A549 (cell line): ENCODE measurements around the gene DUT. TPM values are rescaled to one million over a fixed set of nuclear protein-coding genes. Genes with fewer than 3 reads are reported as not detected.

Experiments
- ATAC-seq, 2 experiments: fragments of 200-7000 bp in 1 of 2; fragments of >200 bp in 1 of 2; cut with Nextera tagmentation in 1 of 2; cut with Tn5 transposase in 1 of 2; 3 replicates each; pipeline versions ENCODE4 v1.8.0 to v1.9.1; 2018 to 2020; ENCODE audit warnings: mild to moderate bottlenecking in 1 of 2, moderate library complexity in 1 of 2
- CTCF ChIA-PET: fragments of 300-600 bp; sonication (Branson Sonifier 250); formaldehyde crosslinking; extraction: SDS; loops from one replicate; lab custom pipeline; 2021; ENCODE audit warnings: antibody characterized with exemption, inconsistent platforms; lab: Yijun Ruan, JAX
- POLR2A ChIA-PET: fragments of 350-600 bp; formaldehyde crosslinking; extraction: SDS; loops from one replicate; lab custom pipeline; 2021; ENCODE audit warnings: antibody characterized with exemption, inconsistent platforms; lab: Yijun Ruan, JAX
- DNase-seq, 2 experiments: peaks; one replicate each; pipeline versions ENCODE4 v3.0.0 to v3.0.0-alpha.2; 2011 to 2016; ENCODE audit warnings: low read depth in 1 of 2, low spot score in 1 of 2
- FAIRE-seq: peaks from 2 replicates; lab custom pipeline; 2011; peaks lifted over from hg19 to GRCh38; lab: Jason Lieb, UNC
- H3K27ac ChIP-seq, 2 experiments: fragments of >200 bp; sonication (Bioruptor Twin); formaldehyde crosslinking; 3 replicates each; pipeline ENCODE4 v1.5.1; 2016 to 2017
- H3K4me1 ChIP-seq: fragments of >200 bp; sonication (Bioruptor Twin); formaldehyde crosslinking; 3 replicates; pipeline ENCODE4 v1.6.1; 2016
- H3K4me2 ChIP-seq: fragments of >200 bp; sonication (Bioruptor Twin); formaldehyde crosslinking; 3 replicates; pipeline ENCODE4 v1.6.1; 2016
- H3K4me3 ChIP-seq: fragments of >200 bp; sonication (Bioruptor Twin); formaldehyde crosslinking; 3 replicates; pipeline ENCODE4 v1.5.1; 2016
- H3K9me3 ChIP-seq: fragments of >200 bp; sonication (Bioruptor Twin); formaldehyde crosslinking; 3 replicates; pipeline ENCODE4 v1.6.1; 2016
- BHLHE40 ChIP-seq: IDR thresholded peaks from 2 replicates; pipeline ENCODE4 v1.6.1; 2012; ENCODE audit warnings: low read depth, low read length, inconsistent platforms
- CBX2 ChIP-seq: fragments of 200-600 bp; sonication (generic); IDR thresholded peaks from 2 replicates; pipeline ENCODE4 v1.6.1; 2016; ENCODE audit warnings: low read depth, mild to moderate bottlenecking, borderline replicate concordance
- CBX8 ChIP-seq: fragments of 200-600 bp; sonication (generic); IDR thresholded peaks from 2 replicates; pipeline ENCODE4 v1.6.1; 2016
- CEBPB ChIP-seq, 2 experiments: fragments of >200 bp in 1 of 2; sonication (Bioruptor Twin) in 1 of 2; formaldehyde crosslinking in 1 of 2; IDR thresholded peaks; 2 replicates each; pipeline ENCODE4 v1.6.1; 2012 to 2016
- CHD4 ChIP-seq: fragments of 200-600 bp; sonication (generic); IDR thresholded peaks from 2 replicates; pipeline ENCODE4 v1.6.1; 2016; ENCODE audit warnings: antibody characterized with exemption, mild to moderate bottlenecking, borderline replicate concordance
- CTCF ChIP-seq: fragments of >200 bp; sonication (Bioruptor Twin); formaldehyde crosslinking; IDR thresholded peaks from 3 replicates; pipeline ENCODE4 v1.5.1; 2016
- EHMT2 ChIP-seq: fragments of 200-600 bp; sonication (generic); IDR thresholded peaks from 2 replicates; pipeline ENCODE4 v1.6.1; 2016; ENCODE audit warnings: antibody characterized with exemption, low read depth, mild to moderate bottlenecking, moderate library complexity
- FOSL2 ChIP-seq, 2 experiments: fragments of 450-650 bp in 1 of 2; fragments of >200 bp in 1 of 2; sonication (Bioruptor Twin) in 1 of 2; formaldehyde crosslinking; IDR thresholded peaks; 2 replicates each; pipeline versions ENCODE4 v1.5.0 to v1.6.1; 2016 to 2020; ENCODE audit warnings: mild to moderate bottlenecking in 1 of 2, moderate library complexity in 1 of 2
- FOXS1 ChIP-seq: fragments of 250-450 bp; sonication (Bioruptor Pico); IDR thresholded peaks from 2 replicates; pipeline ENCODE4 v1.5.0; 2020; ENCODE audit warnings: mild to moderate bottlenecking, moderate library complexity
- HOXA7 ChIP-seq: fragments of 250-450 bp; sonication (Bioruptor Pico); IDR thresholded peaks from 2 replicates; pipeline ENCODE4 v1.5.0; 2020; ENCODE audit warnings: mild to moderate bottlenecking, moderate library complexity
- HOXB13 ChIP-seq: fragments of 250-450 bp; sonication (Bioruptor Pico); IDR thresholded peaks from 2 replicates; pipeline ENCODE4 v1.5.0; 2020; ENCODE audit warnings: low read depth, mild to moderate bottlenecking, moderate library complexity
- HOXB5 ChIP-seq: fragments of 250-450 bp; sonication (Bioruptor Pico); IDR thresholded peaks from 2 replicates; pipeline ENCODE4 v1.5.0; 2020; ENCODE audit warnings: mild to moderate bottlenecking, moderate library complexity
- JUNB ChIP-seq: fragments of >200 bp; sonication (Bioruptor Twin); formaldehyde crosslinking; IDR thresholded peaks from 2 replicates; pipeline ENCODE4 v1.6.1; 2016
- KDM1A ChIP-seq: fragments of 200-600 bp; sonication (generic); IDR thresholded peaks from 2 replicates; pipeline ENCODE4 v1.6.1; 2016; ENCODE audit warnings: low read depth, mild to moderate bottlenecking
- MAX ChIP-seq: IDR thresholded peaks from 2 replicates; pipeline ENCODE4 v1.6.1; 2012
- MYC ChIP-seq: IDR thresholded peaks from 2 replicates; pipeline ENCODE4 v1.6.1; 2012; ENCODE audit warnings: mild to moderate bottlenecking, inconsistent platforms, low read length, improper control_type of control experiment, borderline replicate concordance
- NFE2L2 ChIP-seq: fragments of 150-350 bp; conservative IDR thresholded peaks from 2 replicates; pipeline ENCODE4 v1.6.1; 2014; ENCODE audit warnings: low read length
- NPAS2 ChIP-seq: fragments of 250-450 bp; sonication (Bioruptor Pico); IDR thresholded peaks from 2 replicates; pipeline ENCODE4 v1.8.0; 2022; ENCODE audit warnings: mild to moderate bottlenecking, moderate library complexity, borderline replicate concordance
- POLR2A ChIP-seq: IDR thresholded peaks from 2 replicates; pipeline ENCODE4 v1.6.1; 2012; ENCODE audit warnings: mild to moderate bottlenecking, low read length
- RARB ChIP-seq: fragments of 250-450 bp; sonication (Bioruptor Pico); IDR thresholded peaks from 2 replicates; pipeline ENCODE4 v1.8.0; 2021; ENCODE audit warnings: mild to moderate bottlenecking, moderate library complexity
- RCOR1 ChIP-seq: fragments of 150-350 bp; IDR thresholded peaks from 2 replicates; pipeline ENCODE4 v1.6.1; 2014; ENCODE audit warnings: antibody characterized with exemption, low read length, low read depth
- RFX5 ChIP-seq: fragments of 450-650 bp; IDR thresholded peaks from 2 replicates; pipeline ENCODE4 v1.7.1; 2014; ENCODE audit warnings: antibody characterized with exemption, mild to moderate bottlenecking, moderate library complexity
- RNF2 ChIP-seq: fragments of 200-600 bp; sonication (generic); IDR thresholded peaks from 2 replicates; pipeline ENCODE4 v1.6.1; 2016; ENCODE audit warnings: low read depth, mild to moderate bottlenecking, antibody characterized with exemption, moderate library complexity, borderline replicate concordance
- SREBF2 ChIP-seq: fragments of 450-650 bp; IDR thresholded peaks from 2 replicates; pipeline ENCODE4 v1.6.1; 2014; ENCODE audit warnings: mild to moderate bottlenecking, moderate library complexity
- ZFP36 ChIP-seq: fragments of 450-650 bp; IDR thresholded peaks from 2 replicates; pipeline ENCODE4 v1.6.1; 2014; ENCODE audit warnings: borderline replicate concordance; ENCODE audit not compliant: partially characterized antibody
- ZNF302 ChIP-seq: fragments of 250-450 bp; sonication (Bioruptor Pico); IDR thresholded peaks from 2 replicates; pipeline ENCODE4 v1.9.0; 2021; ENCODE audit warnings: inconsistent platforms, mild to moderate bottlenecking, moderate library complexity
- WGBS: methylation state at CpG from one replicate; pipeline ENCODE4 v1.1.6; 2017; ENCODE audit errors: missing lambda C conversion rate; 5-methylcytosine and 5-hydroxymethylcytosine counted together
- polyA plus RNA-seq, 4 experiments: library from polyadenylated mRNA; depleted of rRNA in 3 of 4; stranded (reverse); fragments of >200 nt; fragmentation: RNase III in 1 of 4; extraction: RNeasy Plus Mini Kit Qiagen cat#74134 plus additional on column Dnase treatment in 1 of 4; gene quantifications; 2 replicates in 3 of 4; 3 replicates in 1 of 4; pipeline ENCODE4 v1.2.3, GENCODE V29; 2011 to 2017
- TF ChIP-seq, protein P1 (sequence below): fragments of 450-650 bp; IDR thresholded peaks from 2 replicates; pipeline ENCODE4 v1.6.1; 2014; ENCODE audit warnings: antibody characterized with exemption

Gene DUT
- polyA plus RNA-seq, 2 of the 4 experiments (the other 2 are of a cell fraction): 89.1 to 114 TPM

DNA sequence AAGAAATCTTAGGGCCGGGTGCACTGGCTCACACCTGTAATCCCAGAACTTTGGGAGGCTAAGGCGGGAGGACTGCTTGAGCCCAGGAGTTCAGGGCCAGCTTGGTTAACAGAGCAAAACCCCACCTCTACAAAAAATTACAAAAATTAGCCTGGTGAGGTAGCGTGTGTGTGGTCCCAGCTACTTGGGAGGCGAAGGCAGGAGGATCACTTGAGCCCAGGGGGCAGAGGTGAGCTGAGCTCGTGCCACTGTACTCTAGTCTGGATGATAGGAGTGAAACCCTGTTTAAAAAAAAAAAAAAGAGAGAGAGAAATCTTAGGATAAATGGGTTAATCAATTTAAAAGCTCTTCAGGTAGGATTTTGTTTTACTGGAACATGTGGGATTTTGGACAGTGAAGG is 31.2 kb upstream of the DUT start:
- DNase-seq: no peak
- WGBS: 69% methylated on average over 5 of the region's 5 CpGs
- H3K4me2 ChIP-seq: no peak overlapping the region
- CTCF ChIA-PET: interaction anchor here (1.6 kb wide), 1 partner anchor 14 kb away, joined by 4 read pairs; no protein-coding TSS in a partner anchor
- H3K4me1 ChIP-seq: no peaks in the 10 kb centered on the region
- TF ChIP-seq BHLHE40 (no peak), RARB (no peak), POLR2A (no peak), KDM1A (no peak), CEBPB (IDR thresholded peaks at IDR 0.05) (no peak), HOXA7 (no peak), ZNF302 (CRISPR knock-in tag) (no peak), FOXS1 (CRISPR knock-in tag) (no peak), RCOR1 (no peak), CTCF (no peak)
- no peak for ATAC-seq
- H3K4me3 ChIP-seq: no peak overlapping the region
- H3K27ac ChIP-seq: no peak overlapping the region
- no peak for FAIRE-seq
- POLR2A ChIA-PET: no interaction called here
- H3K9me3 ChIP-seq: no peaks in the 10 kb centered on the region

- 44% methylated on average over 2 of the region's 2 CpGs for WGBS
- CTCF ChIA-PET: interaction anchor here (1.2 to 1.8 kb wide), 2 partner anchors 15 to 19 kb away, joined by 3 to 7 read pairs; no protein-coding TSS in a partner anchor
Observed at GRCh38 chr15:48304398-48304797, 26.8 kb upstream of the DUT start.

DNA sequence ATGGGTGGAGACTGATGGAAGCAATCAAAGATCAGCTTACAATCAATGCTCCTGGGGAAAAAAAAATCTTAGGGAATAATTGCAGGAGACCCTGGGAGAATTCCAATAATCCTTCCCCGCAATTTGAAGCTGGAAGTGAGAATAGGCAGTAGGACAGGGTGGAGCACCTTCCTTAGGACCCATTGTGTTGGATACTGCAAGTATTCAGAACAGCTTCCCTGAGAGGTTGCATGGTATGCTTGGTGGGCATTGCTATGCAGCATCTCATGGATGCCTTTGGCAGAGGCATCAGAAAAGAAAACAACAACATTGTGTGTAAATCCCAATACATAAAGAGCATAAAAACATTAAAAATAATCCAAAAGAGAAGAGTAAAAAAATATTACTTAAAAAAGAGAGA is 24.6 kb upstream of the DUT start:
- no peaks in the 10 kb centered on the region for H3K9me3 ChIP-seq
- no peak for ATAC-seq
- H3K4me2 ChIP-seq: no peak overlapping the region
- no peak for TF ChIP-seq FOXS1 (CRISPR knock-in tag)
- TF ChIP-seq MYC: no peak
- no peak for TF ChIP-seq SREBF2
- no peak for TF ChIP-seq CBX2
- no peak for TF ChIP-seq ZFP36
- TF ChIP-seq MAX: no peak
- no peak for TF ChIP-seq NFE2L2
- TF ChIP-seq NPAS2 (CRISPR knock-in tag): no peak
- no peak for TF ChIP-seq ZNF302 (CRISPR knock-in tag)
- no peak for TF ChIP-seq CHD4
- CTCF ChIA-PET: interaction anchor here (1.2 to 1.3 kb wide), 2 partner anchors 18 to 21 kb away, joined by 4 read pairs; no protein-coding TSS in a partner anchor
- 57% methylated on average over 1 of the region's 1 CpG for WGBS
- no peak overlapping the region for H3K27ac ChIP-seq
- no peak overlapping the region for H3K4me3 ChIP-seq
- POLR2A ChIA-PET: no interaction called here
- H3K4me1 ChIP-seq: no peaks in the 10 kb centered on the region
- no peak for FAIRE-seq
- no peak for DNase-seq

More at GRCh38 chr15:48304398-48304797, 26.8 kb upstream of the DUT start:
- FAIRE-seq (no peak), DNase-seq (no peak), ATAC-seq (no peak)
- Histone ChIP-seq H3K4me2 (no peak overlapping the region), H3K4me3 (no peak overlapping the region), H3K9me3 (no peaks in the 10 kb centered on the region), H3K4me1 (no peaks in the 10 kb centered on the region), H3K27ac (no peak overlapping the region)
- POLR2A ChIA-PET: no interaction called here
- TF ChIP-seq JUNB: no peak
- TF ChIP-seq RNF2: no peak
- TF ChIP-seq RCOR1: no peak
- no peak for TF ChIP-seq HOXB13
- TF ChIP-seq RARB: no peak

DNA sequence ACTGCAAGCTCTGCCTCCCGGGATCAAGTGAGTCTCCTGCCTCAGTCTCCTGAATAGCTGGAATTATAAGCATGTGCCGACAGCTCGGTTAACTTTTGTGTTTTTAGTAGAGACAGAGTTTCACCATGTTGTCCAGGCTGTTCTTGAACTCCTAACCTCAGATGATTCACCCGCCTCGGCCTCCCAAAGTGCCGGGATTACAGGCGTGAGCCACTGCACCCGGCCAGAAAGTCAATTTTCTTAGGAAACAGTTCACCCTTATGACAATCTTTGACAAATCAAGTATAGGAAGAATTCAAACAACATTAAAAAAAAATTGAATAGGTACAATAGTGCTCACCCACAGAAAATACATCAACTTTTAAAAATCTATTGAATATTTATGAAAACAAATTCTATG is 23.6 kb upstream of the DUT start:
- 23% methylated on average over 8 of the region's 8 CpGs for WGBS
- CTCF ChIA-PET: interaction anchor here (1.3 to 2.1 kb wide), 2 partner anchors 19 to 22 kb away, joined by 4 to 7 read pairs; no protein-coding TSS in a partner anchor
- POLR2A ChIA-PET: no interaction called here
- TF ChIP-seq HOXB5 (CRISPR knock-in tag): no peak
- TF ChIP-seq RFX5: no peak
- no peak for TF ChIP-seq CBX8
- no peak for TF ChIP-seq POLR2A
- TF ChIP-seq, protein P1, sequence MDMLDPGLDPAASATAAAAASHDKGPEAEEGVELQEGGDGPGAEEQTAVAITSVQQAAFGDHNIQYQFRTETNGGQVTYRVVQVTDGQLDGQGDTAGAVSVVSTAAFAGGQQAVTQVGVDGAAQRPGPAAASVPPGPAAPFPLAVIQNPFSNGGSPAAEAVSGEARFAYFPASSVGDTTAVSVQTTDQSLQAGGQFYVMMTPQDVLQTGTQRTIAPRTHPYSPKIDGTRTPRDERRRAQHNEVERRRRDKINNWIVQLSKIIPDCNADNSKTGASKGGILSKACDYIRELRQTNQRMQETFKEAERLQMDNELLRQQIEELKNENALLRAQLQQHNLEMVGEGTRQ: no peak
- TF ChIP-seq RARB: no peak
- no peak for TF ChIP-seq FOSL2 (IDR thresholded peaks at IDR 0.05)
- no peak for TF ChIP-seq FOSL2 (CRISPR knock-in tag; IDR thresholded peaks at IDR 0.05)
- TF ChIP-seq EHMT2: no peak
- no peak for TF ChIP-seq RCOR1
- ATAC-seq (no peak), DNase-seq (no peak), FAIRE-seq (no peak)
- Histone ChIP-seq H3K4me1 (no peaks in the 10 kb centered on the region), H3K27ac (no peak overlapping the region), H3K9me3 (no peaks in the 10 kb centered on the region), H3K4me3 (no peak overlapping the region), H3K4me2 (no peak overlapping the region)
